ENCODE results near the gene TSHZ2. TPM values are rescaled to one million over a fixed set of nuclear protein-coding genes. Genes with fewer than 3 reads are reported as not detected.
"Not testable (repeated sequence)": the region's sequence is repeated elsewhere in the genome, so short reads cannot be mapped to it uniquely, and the experiment has no call there.

The TSHZ2 gene
- total RNA-seq, 1 donor from 2014 or later, result 0.27 TPM

DNA sequence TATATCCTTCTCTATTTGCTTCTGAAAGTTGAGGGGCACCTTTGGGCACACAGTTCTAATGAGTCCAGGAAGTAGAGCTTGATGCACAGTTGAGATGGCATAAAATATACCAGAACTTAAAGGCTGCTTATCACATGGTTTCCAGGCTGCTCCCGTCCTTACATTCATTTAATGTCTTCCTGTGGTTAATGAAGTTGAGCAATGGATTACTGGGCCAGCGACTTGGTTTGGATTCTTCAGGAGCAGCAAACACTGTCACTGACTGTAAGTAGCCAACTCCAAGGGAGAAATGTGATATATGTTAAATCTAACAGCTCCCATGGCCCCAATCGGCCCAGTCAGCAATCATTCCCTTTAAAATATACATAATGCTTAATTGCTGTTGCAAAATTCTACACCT, 9.0 kb upstream of the TSHZ2 start:
- DNase-seq (ENCODE audit: low read depth), result no peak

DNA sequence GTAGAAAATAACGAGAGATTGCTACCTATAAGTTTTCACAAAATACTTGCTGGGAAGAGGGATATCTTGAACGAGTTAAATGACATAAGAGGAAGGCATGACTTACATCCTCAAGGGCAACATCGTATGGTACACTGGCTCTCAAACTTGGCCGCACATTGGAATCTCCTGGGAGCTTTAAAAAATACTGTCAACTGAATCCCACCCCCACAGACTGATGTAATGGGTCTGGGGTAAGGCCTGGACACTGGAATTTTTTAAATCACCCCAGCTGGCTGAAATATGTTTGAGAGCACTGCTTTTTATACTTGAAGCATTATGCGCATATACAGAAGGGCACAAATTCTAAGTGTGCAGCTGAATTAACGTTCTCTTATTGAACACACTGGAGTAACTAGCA, 8.0 kb upstream of the TSHZ2 start:
- no peak for DNase-seq (ENCODE audit: low read depth)

DNA sequence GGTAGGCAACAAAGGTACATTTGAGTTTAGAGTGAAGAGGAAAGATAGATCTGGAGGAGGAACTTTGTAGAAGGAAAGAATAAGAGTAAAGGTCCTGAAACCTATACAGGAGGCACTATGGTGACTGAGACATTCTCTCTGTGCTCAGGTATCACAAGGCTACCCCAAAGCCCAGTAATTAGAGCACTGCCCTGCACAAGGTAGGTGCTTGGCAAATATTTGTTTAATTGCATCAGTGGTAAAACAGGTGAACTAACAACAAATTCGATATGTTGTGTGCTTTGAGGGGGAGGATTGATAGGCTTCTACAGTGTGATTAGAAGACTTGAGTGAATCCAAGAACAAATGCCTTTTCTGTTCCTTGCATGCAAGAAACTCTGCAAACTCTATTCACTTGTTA, 6.8 kb upstream of the TSHZ2 start:
- DNase-seq (ENCODE audit: low read depth), result no peak

DNA sequence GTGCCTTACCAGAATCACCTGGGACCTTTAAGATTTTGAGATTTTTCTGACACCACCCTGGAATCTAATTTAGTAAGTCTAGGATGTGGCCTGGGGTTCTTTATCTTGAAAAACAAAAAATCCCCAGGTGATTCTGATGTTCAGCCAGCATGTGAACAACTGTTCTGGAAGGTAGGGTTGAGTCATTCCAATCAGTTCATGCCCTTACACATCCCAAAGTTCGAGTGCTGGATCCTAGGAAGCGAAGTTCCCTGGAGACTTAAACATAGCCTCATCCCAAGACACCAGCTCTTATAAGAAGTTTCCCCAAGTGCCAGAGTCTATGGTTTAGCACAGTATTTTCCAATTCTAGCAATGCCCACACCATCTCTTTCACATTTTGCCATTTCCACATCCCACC, 6.3 kb upstream of the TSHZ2 start:
- no peak for DNase-seq (ENCODE audit: low read depth)

DNA sequence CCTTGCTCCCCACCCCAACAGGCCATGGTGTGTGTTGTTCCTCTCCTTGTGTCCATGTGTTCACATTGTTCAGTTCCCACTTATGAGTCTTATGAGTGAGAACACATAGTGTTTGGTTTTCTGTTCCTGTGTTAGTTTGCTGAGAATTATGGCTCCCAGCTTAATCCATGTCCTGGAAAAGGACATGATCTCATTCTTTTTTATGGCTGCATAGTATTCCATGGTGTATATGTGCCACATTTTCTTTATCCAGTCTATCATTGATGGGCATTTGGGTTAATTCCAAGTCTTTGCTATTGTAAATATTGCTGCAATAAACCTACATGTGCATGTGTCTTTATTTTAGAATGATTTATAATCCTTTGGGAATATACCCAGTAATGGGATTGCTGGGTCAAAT, 5.6 kb upstream of the TSHZ2 start:
- not testable (repeated sequence) for DNase-seq (ENCODE audit: low read depth)

DNA sequence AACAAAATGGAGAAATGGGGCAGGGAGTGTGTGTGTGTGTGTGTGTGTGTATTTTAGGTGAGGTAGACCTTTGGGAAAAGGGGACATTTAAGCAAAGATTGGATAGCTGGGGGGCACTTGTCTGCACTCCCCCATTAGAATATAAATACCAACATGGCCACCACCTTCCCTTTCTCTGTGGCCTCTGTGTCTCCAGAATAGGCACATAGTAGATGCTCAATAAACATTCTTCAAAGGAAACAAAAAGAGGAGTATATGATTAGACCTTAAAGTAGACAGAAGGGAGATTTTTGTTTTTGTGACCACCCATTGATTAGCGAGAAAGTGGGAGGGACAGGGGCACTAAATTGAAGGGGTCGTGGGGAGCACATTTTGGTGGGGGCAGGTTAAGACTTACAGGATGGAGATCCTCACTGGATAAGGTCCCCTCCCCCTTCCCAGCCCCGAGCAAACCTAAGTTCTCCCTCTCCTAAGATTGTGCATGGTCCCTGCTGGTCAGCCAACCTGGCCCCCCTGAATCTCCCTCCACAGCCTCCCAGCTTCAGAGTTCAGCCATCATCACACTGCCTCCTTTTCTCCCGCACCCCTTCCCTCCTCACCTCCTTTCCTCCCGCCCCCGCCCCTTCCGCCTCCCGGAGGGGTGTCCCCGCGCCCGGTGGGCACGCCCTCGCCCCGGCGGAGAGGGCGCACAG, 514 bp upstream of the TSHZ2 start:
- no peak for DNase-seq (ENCODE audit: low read depth)

DNA sequence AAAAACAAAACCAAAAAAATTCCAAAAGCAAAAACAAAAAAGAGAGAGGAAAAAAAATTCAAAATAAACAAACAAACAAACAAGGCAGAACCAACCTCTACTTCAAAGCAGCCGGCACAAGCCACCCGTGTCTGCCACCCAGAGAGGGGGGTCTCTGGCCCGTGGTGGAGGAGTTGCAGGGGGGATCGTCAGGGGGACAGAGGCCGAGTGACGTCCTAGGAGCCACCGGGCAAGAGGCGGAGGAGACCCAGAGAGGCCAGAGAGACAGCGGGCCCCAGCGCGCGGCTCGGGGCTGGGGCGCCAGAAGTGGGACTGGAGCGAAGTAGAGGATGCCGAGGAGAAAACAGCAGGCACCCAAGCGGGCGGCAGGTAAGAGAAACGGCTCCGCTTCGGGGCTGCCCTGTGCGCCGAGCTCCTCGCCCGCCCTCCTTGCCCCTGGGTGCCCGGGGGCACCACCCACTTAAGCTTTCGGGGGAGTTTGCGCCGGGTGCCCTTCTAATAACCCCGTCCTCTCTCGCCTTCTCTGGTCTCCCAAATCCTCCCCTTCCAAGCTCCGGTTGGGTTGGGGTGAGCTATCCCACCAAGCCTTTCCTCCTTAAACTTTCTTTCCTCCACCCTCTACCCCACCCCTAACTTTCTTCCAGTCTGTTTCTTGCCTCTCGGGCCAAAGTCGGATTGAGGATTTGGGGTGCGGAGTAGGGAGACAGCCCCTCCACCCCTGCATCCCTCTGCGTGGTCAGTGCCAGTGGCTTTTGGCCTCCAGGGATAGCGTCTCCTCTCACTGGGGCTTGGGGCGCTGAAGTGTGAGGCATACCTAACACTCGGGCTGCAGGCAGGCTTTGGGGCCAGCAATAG, 1.0 kb downstream of the TSHZ2 start:
- DNase-seq (ENCODE audit: low read depth), result peak; percentile 2

DNA sequence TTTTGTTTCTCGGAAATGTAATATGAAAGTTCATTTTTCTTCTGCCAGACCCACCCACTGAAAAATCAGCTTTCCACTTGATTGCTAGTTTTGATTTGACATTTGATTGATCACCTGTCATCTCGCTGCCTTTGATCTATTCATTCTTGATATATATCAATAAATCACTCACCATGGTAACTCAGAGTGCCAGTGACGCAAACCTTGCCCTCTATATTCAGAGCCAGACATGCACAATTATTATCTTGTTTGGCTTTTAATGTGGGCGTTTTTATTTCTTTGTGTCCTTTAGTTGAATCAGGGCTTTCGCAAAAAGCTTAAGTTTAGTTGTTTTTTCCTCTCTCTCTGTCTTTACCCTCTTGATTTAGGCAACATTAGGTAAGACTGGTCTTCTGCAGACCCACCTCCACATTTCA, 2.0 kb downstream of the TSHZ2 start:
- DNase-seq (ENCODE audit: low read depth), result no peak

DNA sequence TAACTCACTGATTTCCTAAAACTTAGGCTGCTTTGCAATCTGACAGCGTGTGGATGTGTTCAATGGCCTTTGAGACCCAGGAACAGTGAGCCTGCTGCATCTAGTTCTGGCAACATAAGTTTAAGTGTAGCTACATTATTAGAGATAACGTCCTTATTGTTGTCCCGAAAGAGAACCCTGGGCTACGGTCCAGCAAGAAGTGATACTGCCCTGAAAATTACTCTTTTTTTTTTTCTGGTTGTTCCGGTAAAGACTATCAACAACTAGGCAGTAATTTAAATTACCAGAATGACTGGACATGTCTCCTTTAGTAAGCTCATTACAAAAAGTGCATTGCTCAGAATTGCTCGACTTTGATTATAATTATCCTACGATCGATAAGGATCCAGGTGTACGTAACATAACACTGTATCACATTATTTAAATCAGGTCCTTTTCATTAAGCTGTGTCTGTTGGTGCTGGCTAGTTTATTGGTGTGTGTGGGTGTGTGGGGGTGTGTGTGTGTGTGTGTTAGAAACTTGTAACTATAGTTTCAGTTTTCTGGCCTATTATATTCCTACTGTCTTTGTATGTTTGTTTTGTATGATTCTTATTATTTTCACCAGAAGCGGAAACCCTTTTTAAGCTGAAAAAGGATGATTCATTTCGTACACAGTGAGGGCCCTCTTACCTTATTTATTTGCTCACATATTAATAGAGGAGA, 3.0 kb downstream of the TSHZ2 start:
- no peak for DNase-seq (ENCODE audit: low read depth)

DNA sequence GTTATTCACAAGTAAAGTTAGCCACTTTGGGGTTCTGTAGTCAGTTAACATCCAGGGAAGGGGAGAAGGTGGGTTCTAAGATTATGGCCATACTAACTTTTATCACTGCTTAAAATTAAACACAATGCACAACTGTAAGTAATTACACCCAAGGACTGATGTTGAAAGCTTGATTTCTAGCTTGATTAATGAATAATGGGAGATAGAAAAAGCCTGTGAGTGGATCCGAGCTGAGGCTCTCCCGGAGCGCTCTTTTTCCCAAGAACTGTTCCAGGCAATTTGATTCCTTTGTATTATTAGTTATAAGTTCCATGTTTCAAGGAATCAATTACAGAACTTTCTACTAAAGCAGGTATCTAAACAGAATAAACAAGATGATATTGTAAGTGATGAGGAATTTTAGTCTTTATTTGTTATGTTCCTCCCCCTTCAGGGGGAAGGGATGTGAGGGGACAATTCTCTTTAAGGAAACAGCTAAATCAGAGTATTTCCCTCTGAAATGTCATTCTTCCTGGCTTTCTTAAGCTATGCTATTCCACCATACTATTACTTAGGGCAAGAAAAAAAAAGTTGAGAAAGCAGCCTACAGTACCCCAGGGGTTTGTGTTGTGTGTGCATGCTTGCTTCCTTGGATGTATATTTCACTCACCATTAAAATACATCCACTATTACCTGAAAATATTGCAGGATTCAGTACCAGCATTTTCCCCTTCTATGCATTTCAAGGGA, 3.8 kb downstream of the TSHZ2 start:
- DNase-seq (ENCODE audit: low read depth), result no peak

DNA sequence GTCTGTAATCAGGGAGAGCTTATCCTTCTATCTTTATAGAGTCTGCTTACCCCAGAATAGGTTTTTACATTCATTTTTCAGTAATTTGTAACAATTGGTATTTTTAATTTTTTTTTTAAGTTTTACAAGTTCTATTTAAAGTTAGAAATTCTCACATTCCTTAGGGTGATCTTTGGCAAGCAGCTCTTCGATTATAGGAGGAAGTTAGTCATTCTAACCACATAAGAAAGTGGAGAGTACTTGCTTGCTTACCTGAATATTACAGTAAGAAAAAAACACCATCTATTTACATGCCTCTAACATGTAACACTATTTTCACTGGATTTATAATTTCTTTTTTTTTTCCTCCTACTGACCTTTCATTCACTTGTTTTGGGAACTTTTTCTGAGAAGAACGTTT, 6.7 kb downstream of the TSHZ2 start:
- no peak for DNase-seq (ENCODE audit: low read depth)

DNA sequence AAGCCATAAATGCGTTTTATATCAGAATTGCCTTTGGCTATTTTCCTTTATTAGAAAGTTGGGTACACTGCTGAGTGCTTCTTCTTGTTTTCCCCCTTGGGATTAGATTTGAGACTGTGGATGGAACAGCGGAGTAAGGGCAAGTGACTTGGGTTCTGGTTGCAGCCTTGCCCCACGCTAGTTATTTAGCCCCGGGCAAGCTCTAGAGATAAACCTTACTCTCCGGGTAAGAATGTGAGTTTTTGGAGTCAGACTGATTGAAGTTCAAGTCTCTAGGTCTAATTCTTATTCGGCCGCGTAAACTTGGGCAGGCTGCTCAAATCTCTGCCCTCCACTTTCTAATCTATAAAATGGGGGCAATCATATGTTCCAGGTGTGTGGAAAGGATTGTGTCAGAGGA, 8.9 kb downstream of the TSHZ2 start:
- DNase-seq (ENCODE audit: low read depth), result no peak

DNA sequence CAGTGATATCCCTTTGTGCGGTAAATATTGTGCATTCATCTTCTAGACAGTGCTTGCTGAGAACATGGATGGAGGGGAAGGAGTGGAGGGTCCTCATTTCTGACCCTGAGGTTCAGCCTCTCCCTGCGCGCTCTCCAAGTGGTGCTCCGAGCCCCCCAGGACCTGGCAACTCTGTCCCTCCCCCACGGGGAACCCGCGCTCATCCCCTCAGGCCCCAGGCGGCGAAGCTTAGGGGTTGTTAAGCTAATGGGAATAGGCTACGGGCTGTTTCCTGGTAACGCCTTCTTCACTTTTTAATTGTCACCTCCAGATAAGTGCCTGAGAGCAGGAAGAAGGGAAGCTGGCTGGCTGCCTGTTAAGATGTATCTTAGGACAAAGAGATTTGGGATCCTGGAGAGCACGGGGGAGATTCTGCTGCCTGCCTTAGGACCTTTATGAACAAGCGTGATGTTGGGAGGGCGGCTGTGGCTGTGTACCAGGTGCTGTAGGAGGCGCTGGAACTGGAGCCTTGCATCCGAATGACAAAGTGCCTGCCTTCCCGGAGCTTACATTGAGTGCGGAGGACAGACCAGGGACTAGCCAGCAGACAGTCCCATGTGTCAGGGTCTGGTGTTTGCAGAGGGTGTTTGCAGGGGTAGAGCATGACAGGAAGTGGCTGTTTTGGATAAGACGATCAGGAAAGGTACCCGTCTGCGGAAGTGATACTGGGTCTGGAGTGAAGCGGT, 11.7 kb downstream of the TSHZ2 start:
- no peak for DNase-seq (ENCODE audit: low read depth)

DNA sequence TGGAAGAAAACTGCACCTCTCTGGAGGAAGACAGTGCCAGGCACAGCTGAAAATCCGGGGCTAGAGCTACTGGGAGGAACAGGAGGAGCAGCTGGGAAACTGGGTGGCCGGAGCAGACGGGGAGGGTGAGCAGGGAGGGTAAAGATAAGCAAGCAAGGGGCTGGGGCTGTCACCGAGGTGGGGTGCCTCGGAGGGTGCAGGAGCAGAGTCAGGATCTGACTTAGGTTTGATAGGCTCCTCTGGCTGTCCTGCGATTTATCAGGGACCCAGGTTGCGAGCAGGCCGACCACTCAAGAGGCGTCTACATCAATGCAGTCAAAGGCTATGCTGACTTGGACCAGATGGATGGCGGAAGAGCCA, 12.3 kb downstream of the TSHZ2 start:
- DNase-seq (ENCODE audit: low read depth), result no peak

DNA sequence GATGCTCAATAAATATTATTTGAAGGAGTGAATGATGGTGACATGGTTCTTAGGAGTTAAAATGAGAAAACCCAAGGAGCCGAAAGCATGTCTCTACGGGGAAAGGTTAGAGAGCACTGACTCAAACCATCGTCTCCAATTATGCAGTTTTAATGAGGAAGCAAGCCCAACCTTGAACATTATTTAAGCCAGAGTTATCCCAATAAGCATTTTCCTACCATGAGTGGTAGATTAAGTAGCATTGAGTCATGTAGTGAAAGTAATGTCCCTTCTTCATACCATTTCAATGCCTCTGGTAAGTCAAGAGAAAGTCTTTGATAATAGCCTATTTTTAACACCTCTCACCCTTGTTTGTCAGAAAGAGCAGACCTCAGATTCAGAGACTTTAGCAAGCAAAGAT, 13.5 kb downstream of the TSHZ2 start:
- DNase-seq (ENCODE audit: low read depth), result no peak

DNA sequence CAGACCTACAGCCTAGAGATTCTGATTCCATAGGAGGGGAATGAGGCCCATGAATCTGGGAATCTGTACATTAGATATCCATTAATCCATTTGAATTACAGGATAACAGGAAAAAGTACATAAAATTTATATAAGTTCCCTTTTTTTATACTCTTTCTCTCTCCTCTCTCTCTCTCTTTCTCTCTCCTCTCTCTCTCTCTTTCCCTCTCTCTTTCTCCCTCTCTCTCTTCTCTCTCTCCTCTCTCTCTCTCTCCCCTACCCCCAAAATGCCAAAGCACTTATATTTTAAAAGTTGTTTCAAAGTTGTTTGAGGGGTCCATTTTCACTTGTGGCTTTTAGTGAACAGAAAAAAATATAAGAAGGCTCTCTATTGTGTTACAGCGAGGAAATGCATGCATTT, 15.1 kb downstream of the TSHZ2 start:
- DNase-seq (ENCODE audit: low read depth), result no peak

DNA sequence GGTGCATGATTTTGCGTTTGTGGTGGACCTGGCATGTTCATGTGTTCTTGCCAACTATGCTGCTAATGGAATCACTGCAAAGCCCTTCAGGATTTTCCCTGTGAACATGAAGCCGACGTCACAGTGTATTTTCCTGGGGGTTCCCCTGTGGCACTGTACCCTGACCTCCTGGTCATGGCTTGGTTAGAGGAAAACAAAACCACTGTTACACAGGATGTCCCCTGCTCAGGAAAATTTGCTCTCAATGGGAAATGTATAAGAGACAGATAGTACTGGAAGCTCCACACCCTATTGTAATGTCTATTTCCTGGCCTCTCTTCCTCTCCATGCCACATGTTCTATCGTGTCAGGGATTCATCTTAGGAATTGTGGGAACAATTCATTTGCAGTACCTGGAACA, 19.7 kb downstream of the TSHZ2 start:
- DNase-seq (ENCODE audit: low read depth), result no peak

DNA sequence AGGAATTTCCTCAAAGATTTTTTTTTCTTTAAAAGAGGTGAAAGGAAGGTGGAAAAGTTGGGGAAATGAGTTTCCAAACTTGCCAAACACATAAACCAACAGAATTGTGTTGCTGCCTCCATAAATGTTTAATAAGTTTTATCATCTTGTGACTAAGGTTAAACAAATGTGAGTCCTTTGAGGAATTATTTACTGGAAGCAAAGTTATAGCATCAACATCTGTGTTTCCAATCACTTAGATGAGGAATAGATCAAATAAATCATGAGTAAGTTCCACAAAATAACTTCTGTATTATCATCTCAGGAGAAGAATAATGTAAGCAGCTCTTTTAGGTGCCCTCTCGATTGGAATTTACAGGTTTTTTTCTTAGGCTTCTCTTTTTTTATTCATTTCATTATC, 20.5 kb downstream of the TSHZ2 start:
- DNase-seq (ENCODE audit: low read depth), result no peak

DNA sequence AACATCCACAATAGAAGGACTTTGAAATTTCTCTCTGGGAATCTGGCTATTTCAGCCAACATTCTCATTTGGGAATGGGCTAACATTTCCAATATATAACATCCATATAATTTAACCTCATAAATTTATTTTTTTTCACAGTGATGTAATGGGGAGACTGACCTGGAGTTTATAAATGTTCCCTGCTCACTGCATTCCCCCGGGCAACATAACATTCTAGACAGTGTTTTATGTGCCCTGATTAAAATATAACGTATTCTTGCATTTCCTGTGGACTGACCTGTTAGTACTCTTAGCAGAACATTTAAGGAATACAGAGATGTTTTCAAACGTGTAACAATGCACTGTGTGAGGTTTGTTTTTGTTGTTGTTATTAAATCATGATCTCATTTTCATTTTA, 20.9 kb downstream of the TSHZ2 start:
- no peak for DNase-seq (ENCODE audit: low read depth)

DNA sequence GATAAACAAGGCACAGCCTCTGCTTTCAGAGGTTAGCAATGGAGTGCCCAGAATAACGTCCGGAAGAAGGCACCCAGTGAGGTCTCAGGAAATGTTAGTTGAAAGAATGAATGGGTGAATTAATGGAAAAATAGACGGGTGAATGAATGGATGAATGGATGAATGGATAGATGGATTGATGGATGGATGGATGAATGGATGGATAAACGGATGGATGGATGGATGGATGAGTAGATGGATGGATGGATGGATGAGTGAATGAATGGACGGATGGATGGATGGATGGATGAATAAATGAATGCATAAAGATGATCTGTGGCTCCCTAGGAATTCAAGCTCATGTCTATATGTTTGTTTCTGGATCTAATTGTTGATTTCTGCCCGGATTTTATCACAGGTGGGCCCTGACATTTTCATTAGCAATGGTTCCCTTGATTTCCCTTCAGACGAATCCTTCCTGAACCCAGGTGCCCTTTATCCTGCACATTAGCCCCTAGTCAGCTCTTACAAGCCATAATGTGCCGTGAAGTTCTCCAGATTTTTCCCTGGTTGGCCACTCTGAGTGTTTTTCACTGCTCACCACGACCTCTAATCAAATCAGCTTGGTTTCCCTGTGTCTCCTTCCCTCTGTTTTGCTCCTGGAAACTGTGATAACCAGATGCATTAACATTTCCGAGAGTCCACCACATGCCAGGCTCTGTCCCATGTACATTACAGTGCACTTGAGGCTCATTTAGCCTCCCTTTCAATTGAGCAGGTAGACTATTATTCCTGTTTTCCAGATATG, 22.2 kb downstream of the TSHZ2 start:
- DNase-seq (ENCODE audit: low read depth), result no peak
